Liver (tissue), 2 donors: Measurements from ENCODE around the gene HMGCS1.

Source experiments
- RAD21 ChIP-seq, 2 donors: IDR thresholded peaks; 2 replicates each; pipeline ENCODE4 v1.6.1; 2016; ENCODE audit warnings: antibody characterized with exemption in 2 of 2, mild to moderate bottlenecking in 2 of 2
- SP1 ChIP-seq: IDR thresholded peaks from 2 replicates; pipeline ENCODE4 v1.6.1; 2018; ENCODE audit warnings: antibody characterized with exemption, mild to moderate bottlenecking
- donor health status: healthy.

DNA sequence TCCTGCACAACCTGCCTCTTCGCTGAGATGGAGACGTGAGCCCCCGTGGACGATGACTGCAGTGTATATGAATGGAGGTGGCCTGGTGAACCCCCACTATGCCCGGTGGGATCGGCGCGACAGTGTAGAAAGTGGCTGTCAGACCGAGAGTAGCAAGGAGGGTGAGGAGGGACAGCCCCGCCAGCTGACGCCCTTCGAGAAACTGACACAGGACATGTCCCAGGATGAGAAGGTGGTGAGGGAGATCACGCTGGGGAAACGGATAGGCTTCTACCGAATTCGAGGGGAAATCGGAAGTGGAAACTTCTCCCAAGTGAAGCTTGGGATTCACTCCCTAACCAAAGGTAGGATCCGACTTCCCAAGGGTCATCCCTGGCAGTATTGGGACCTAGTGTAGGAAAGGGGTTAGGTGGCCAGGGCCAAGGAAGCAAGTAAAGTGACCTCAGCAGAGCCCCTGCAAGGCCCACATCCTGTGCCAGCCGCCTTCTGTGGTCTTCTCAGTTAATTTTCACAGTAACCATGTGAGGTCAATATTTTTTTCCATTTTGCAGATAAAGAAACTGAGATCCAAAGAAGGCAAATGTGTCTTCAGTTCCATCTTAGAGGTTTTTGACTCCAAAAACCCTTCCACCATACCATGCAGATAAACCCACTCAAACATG lies 67.4 kb downstream of the HMGCS1 start:
- no peak for TF ChIP-seq RAD21 (IDR thresholded peaks at IDR 0.05)
- TF ChIP-seq SP1: no peak
